GM19468 (cell line): Measurements from ENCODE around the gene LRFN3.
A peak's percentile ranks its signal among the peaks of the same experiment; 100 is the strongest.
"Not testable (repeated sequence)": the region's sequence is repeated elsewhere in the genome, so short reads cannot be mapped to it uniquely, and the experiment has no call there.

Experiments used
- ATAC-seq: cut with Tn5 transposase; IDR thresholded peaks from one replicate; pipeline ENCODE4 v1.9.1; 2021; ENCODE audit warnings: mild to moderate bottlenecking, moderate library complexity, moderate number of reproducible peaks; ENCODE audit not compliant: unreplicated experiment; ENCODE audit errors: extremely low read depth

LRFN3 gene, protein sequence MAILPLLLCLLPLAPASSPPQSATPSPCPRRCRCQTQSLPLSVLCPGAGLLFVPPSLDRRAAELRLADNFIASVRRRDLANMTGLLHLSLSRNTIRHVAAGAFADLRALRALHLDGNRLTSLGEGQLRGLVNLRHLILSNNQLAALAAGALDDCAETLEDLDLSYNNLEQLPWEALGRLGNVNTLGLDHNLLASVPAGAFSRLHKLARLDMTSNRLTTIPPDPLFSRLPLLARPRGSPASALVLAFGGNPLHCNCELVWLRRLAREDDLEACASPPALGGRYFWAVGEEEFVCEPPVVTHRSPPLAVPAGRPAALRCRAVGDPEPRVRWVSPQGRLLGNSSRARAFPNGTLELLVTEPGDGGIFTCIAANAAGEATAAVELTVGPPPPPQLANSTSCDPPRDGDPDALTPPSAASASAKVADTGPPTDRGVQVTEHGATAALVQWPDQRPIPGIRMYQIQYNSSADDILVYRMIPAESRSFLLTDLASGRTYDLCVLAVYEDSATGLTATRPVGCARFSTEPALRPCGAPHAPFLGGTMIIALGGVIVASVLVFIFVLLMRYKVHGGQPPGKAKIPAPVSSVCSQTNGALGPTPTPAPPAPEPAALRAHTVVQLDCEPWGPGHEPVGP

DNA sequence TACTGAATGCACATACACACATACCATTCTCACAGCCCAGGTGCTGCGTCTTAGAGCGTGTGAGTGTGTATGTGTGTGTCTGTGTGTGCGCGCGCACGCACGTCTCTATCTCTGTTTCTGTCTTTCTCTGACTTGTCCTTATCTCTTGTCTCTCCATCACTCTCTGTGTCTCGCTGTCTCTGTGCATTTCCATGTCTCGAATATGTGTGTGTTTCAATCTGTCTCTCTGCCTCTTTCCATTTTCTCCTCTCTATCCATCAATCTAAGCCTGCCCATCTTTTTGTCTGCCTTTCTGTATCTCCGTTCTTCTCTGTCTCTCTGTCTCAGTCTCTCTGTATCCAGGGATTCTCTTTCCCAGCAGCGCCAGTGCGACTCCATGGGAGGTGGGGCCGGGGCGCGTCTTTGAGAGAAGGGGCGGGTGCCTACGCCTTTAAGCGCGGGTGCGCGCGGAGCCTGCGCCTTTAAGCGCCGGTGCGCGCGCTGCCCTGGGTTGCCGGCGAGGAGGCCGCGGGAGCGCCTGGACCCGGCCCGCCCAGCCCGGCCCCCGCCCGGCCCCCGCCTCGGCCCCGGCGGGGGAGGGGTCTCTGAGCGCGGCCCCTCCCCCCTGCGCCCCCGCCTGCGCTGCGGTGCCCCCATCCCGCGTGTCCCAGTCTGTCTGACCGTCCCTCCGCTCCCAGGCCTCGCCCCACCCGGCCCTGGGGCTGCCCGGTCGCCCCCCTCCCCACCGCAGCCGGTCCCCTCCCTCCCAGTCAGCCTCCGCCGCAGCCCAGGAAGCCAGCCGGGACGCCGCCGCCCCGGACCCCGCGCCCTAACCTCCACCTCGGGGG lies at the start of gene LRFN3:
LRFN3 (plus strand) TSS at position 464 of the 827 bp plus-strand sequence. CDS start 3,052 bp downstream, outside the sequence.
- no peak for ATAC-seq

DNA sequence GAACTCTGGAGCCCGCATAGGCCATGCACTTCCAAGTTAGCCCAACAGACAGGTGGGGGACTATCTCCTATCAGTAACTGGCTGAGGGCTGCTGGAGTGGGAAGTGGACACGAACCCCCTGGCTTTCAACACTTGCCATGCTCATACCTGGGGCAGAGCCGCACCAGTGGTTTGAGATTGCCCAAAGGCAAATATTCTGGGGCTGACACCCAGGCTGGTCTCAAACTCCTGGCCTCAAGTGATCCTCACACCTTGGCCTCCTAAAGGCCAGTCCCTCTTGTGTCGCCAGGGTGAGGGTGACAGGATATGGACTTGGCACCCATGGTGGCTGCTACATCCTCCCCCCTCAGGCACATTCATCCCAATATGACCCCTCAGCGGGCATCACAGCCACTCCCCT lies 49.0 kb upstream of the LRFN3 start:
- ATAC-seq: no peak

DNA sequence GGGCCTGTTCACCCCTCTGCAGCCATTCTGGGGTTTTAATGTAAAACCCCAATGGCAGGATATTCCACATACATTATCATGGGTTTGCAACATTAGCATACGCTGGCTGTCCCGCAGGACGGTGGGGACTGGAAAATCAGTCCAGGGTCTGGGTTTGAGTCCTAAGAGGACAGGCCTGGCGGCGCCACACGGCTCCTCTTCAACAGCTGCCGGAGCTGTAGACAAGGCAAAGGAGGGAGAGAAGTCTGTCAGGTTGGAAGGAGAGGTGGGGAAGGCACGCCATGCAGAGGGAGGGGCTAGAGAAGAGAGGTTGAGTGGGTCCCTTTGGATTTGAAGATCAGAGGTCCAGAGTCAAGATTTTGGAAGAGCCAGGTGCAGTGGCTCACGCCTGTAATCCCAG lies 47.8 kb upstream of the LRFN3 start:
- ATAC-seq: no peak

DNA sequence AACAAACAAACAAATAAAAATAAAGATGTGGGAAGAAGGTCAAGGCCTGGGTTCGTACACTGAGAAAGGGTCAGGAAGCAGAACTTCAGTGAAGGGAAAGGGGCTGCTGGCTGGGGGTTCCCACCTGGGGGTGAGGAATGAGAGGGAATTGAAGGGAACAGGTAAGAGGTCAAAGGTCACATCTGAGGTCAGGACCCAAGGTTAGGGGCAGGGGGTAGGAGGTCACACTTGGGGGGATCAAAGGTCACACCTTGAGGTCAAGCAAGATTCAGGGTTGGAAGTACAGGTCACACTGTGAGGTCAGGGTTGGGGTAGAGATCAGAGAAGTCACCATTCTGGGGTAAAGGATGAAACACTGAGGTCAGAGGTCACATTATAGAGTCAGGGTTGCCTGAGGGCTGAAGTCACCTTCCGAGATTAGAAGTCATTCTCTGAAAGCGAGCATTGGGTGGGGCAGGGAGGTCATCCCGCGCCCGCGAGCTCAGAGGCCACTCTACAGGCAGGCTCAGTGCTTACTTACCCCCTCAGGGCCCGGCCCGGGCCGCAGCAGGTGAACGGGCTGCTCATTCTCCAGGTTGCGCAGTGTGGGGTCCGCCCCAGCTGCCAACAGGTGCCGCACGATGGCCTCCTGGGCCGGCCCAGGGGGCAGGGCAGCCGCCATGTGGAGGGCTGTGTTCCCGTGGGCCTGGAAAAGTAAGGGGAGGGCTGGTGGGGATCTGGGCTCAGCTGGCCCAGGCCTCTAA lies 46.6 kb upstream of the LRFN3 start:
- no peak for ATAC-seq

DNA sequence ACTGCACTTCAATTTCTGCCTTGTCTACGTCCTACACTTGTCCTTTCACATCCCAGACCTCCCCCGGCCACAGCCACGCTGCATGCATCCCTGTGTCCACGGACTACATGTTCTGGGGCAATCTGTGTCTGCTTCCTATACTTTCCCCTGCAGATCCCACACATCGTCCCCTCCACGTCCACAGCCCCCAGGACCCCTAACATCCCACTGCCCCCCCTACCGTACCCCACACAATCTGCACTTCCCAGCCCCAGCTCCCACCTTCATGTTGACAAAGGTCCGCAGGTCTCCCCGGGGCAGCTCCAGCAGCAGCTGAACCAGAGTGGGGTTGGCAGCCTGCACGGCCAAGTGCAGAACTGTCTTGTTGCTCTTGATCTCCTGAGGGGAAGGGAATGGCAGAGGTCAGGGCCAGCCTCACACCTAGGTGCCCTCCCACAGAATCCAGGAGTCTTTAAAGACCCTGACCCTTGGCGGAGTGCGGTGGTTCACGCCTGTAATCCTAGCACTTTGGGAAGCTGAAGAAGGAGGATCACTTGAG lies 46.0 kb upstream of the LRFN3 start:
- no peak for ATAC-seq

DNA sequence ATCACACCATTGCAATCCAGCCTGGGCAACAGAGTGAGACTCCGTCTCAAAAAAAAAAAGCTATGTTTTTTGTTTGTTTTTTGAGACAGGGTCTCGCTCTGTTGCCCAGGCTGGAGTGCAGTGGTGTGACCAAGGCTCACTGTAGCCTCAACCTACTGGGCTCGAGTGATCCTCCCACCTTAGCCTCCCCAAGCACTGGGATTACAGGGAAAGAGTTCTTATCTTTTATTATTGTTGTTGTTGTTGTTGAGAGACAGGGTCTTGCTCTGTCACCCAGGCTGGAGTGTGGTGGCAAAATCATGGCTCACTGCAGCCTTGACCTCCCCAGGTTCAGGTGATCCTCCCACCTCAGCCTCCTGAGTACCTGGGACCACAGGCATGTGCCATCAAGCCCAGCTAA lies 44.4 kb upstream of the LRFN3 start:
- ATAC-seq: not testable (repeated sequence)

DNA sequence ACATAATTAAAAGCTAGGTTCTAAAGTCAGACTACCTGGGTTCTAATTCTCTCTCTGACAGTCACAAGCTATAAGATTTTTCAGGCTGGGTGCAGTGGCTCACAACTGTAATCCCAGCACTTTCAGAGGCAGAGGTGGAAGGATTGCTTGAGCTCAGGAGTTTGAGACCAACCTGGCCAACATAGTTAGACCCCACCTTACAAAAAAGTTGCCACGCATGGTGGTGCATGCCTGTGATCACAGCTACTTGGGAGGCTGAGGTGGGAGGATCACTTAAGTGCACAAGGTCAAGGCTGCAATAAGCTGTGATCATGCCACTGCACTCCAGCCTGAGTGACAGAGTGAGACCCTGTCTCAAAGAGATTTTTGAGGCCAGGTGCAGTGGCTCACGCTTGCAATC lies 41.8 kb upstream of the LRFN3 start:
- no peak for ATAC-seq

DNA sequence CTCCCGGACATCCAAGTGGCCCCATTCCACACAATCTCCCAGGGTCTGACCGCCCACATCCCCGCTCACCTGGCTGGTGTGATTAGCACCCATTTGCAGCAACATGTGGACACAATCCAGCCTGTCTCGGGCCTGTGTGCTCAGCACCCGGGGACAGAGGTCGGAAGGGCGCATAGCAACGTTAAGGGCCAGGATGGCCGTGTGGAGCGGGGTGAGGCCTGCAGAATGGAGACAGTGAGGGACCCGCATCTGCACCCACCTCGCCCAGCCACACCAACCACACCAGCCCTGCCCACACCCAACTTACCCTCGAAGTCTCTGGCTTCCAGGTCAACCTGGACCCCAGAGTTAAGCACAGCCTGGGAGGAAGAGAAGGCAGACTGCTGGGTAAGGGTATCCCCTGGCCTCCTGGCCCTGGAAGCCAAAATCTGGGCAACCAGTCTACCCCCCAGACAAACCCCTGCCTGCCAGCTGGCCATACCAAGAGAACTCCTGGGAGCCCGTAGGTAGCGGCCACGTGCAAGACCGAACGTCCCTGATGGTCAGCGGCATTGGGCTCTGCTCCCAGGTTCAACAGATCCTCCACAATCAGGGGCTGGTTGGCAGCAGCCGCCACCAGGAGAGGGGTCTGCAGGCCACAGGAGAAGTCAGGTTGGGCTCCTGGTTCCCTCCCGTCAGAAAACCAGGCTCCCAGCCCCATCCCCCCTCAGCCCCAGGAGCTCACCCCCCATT lies 40.1 kb upstream of the LRFN3 start:
- ATAC-seq: no peak

DNA sequence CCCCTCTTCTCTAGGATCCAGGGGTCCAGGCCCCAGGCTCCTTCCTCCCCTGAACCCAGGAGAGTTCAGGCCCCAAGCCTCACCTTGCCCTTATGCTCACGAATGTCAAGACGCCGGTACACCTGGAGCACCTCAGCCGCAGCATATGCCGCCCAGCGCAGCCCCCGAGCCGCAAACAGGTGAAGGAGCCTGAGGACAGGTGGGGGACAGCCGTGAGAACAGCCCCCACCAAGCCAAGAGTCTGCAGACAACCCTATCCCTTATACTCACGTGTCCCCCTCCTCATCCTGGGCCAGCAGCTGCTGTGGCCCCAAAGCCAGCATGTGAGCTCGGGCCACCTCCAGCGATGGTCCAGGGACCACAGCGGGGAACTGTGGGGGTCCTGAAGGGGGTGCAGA lies 39.5 kb upstream of the LRFN3 start:
- no peak for ATAC-seq

DNA sequence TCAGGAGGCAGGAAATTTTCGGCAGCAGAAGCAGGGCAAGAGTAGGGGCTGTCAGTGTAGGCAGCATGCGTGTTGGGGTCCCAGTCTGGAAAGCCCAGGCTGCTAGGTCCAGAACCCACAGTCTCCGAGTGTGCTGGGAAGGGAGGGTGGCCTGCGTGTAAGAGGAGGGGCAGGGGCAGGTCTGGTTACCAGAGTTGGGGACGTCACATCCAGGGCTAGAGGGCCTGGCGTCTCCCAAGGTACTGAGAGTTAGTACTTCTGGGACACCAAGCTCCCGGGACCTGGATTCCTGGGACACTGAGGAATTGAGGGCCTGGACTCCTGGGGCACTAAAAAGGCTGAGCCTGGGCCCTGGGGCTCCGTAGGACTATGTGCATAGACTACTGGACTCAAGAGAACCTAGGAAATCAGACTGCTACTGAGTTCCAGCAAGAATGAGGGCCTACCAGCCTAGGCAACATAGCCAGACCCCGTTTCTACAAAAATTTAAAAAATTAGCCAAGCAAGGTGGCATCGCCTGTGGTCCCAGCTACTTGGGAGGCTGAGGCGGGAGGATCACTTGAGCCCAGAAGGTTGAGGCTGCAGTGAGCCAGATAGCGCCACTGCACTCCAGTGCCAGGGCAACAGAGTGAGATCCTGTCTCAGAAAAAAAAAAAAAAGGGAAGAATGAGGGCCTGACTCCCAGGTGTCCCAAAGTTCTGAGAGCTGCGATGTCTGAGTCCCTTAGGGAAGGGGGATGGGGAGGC lies 38.3 kb upstream of the LRFN3 start:
- no peak for ATAC-seq

DNA sequence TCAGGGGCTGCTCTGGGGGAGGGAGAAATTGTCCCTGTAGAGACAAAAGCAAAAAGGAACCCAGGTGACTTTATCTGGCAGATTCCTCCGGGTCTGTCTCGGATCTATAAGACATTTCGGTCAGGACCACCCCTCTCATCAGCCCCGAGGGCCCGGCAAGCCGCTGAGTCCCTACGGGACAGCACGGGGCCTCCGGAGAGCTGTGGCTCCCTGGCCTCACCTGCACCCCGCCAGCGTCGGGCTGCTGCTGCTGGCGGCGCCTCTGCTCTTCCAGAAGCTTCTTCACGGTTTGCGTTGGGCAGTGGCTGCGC lies 37.7 kb upstream of the LRFN3 start:
- no peak for ATAC-seq

DNA sequence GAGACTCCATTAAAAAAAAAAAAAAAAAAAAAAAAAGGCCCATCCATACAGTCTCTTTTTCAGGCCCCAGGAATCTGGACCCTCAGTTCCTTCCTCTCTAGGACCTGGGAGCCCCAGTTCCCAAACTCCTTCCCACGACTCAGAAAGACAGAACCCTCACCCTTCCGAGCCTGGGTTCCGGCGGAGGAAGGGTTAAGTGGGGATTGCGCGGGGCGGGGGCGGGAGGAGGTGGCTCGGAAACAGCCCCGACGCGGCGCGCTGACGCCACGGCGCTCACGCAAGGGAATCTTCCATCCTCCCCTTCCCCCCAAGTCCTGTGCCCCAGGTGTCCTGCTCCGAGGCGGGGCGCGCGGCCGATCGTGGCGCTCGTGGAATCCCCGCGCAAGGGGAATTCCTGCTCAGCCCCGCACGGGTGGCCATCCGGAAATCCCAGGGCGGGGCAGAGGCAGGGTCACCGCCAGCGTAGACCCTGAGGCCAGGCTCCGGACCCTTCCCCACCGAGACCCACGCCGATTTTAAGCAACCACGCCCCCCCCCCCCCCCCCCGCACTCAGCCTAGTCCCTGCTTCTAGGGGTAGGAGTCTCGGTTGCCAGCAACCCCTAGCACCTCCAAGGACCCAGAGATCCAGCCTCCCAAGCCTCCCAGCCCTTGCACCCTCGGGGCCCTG lies 36.5 kb upstream of the LRFN3 start:
- no peak for ATAC-seq

DNA sequence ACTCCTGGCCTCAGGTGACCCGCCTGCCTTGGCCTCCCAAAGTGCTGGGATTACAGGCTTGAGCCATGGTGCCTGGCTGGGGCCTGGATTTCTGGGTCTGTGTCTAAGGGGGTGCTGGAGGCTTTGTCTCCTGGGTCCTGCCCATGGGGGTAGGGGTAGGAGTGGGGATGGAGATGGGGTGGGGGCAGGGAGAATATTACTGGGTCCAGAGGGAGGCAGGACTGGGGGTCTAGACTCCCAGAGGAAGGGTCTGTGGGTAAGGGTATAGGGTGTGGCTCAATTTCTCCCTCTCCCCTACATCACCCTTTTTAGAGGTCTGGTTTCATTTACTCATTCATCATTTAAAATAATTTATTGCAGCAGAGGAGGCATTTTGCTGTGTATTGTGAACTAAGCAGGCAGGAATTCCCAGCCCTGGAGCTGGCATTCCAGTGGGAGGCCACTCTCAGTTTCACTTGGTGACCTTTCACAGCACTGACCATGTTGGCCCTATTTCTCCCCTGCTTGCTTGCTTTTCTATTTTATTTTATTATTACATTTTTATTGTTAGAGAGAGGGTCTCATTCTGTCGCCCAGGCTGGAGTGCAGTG lies 35.0 kb upstream of the LRFN3 start:
- ATAC-seq: no peak

DNA sequence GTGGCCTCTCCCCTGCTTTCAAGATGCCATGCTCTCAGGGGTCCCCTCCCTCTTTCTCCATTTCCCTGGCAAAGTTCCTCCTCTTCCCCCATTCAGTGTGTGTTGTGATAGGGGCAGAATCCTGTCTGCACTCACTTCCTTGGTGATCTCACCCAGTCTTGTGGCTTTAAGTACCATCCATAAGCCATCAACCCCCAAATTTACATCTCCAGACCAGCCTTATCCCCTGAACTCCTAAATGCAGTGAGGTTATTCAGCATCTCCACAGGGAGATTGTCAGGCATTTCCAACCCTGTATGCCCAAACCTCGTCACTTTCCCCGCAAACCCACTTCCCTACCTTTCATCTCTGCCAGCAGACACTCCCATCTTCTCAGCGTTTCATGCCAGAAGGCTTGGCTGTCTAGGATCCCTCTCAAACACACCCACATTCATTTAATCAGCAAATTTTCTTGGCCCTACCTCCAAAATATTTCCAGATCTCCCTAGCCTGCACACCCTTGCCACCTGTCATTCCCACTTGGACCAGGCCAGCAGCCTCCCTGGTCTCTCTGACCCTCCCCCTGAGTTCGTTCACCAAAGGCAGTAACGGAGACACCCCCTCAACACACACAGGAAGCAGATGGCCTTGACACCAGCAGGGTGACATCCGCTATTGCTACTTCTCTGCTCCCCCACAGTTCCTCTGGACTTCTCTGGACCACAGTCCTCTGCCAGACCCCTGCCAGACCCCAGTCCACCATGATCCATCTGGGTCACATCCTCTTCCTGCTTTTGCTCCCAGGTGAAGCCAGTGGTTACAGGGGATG lies 34.1 kb upstream of the LRFN3 start, which contains the start of gene HCST:
HCST (plus strand) TSS at position 676 of the 808 bp plus-strand sequence; CDS start at position 741, 65 bp downstream.
- no peak for ATAC-seq

DNA sequence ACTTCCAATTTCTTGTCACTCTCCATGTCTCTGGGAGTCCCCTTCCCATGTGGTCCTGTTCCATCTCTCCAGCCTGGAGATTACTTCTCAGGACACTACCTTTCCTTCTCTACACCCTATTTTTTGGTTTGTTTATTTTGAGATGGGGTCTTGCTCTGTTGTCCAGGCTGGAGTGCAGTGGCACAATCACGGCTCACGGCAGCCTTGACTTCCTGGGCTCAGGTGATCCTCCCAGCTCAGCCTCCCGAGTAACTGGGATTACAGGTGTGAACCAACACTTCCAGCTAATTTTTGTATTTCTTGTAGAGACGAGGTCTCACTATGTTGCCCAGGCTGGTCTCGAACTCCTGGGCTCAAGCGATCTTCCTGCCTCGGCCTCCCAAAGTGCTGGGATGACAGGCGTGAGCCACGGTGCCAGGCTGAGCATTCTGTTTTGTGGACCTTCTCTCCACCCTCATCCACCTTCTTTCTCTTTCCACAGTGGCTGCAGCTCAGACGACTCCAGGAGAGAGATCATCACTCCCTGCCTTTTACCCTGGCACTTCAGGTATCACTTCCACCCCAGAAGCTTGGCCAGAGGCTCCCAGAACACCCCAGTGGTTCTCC lies 33.2 kb upstream of the LRFN3 start:
- ATAC-seq: no peak

DNA sequence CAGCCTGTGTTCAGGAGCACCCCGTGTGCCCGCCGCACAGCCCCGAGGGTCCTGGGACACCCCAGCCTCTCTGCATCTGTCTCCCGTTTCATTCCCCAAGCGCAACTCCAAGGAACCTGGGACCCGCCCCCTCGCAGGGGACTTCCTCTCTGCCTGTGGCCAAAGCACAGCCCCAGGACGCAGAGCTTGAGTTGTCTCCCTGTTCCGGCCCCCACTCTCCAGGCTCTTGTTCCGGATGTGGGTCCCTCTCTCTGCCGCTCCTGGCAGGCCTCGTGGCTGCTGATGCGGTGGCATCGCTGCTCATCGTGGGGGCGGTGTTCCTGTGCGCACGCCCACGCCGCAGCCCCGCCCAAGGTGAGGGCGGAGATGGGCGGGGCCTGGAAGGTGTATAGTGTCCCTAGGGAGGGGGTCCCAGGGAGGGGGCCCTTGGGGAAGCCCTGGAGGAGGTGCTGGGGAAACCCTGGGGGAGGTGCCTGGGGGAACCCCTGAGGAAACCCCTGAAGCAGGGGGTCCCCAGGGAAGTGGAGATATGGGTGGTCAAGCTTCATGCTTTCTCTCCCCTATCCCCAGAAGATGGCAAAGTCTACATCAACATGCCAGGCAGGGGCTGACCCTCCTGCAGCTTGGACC lies 32.5 kb upstream of the LRFN3 start:
- ATAC-seq: peak; percentile 26
